Activated CD4-positive, CD25-positive, alpha-beta regulatory T cell treated with anti-CD3 and anti-CD28 coated beads, Interleukin-2, amount 50 U/mL, for 72 hours (primary cell): ENCODE measurements around the gene SLC38A1.
"Not testable (repeated sequence)": the region's sequence is repeated elsewhere in the genome, so short reads cannot be mapped to it uniquely, and the experiment has no call there.

Experiments
- DNase-seq: peaks from one replicate; pipeline ENCODE4 v3.0.0; 2021

The SLC38A1 gene

GRCh38 chr12:46263140-46264016, 5.5 kb downstream of the SLC38A1 start:
- DNase-seq: no peak

GRCh38 chr12:46261646-46262045, 7.2 kb downstream of the SLC38A1 start:
- no peak for DNase-seq

- DNase-seq: no peak
These were observed 7.8 kb downstream of the SLC38A1 start for GRCh38 chr12:46260913-46261476.

- DNase-seq: no peak
These were observed 8.5 kb downstream of the SLC38A1 start for GRCh38 chr12:46260124-46260912.

GRCh38 chr12:46259713-46260112, 9.1 kb downstream of the SLC38A1 start:
- DNase-seq: no peak

GRCh38 chr12:46259071-46259470, 9.8 kb downstream of the SLC38A1 start:
- no peak for DNase-seq

GRCh38 chr12:46258129-46258528, 10.7 kb downstream of the SLC38A1 start:
- no peak for DNase-seq

GRCh38 chr12:46256942-46257341, 11.9 kb downstream of the SLC38A1 start:
- DNase-seq: no peak

GRCh38 chr12:46253544-46254162, 15.2 kb downstream of the SLC38A1 start:
- no peak for DNase-seq

- DNase-seq: not testable (repeated sequence)
These were observed 16.8 kb downstream of the SLC38A1 start for GRCh38 chr12:46251994-46252393.

- not testable (repeated sequence) for DNase-seq
These were observed 18.9 kb downstream of the SLC38A1 start for GRCh38 chr12:46249960-46250359.

GRCh38 chr12:46246021-46246700, 22.7 kb downstream of the SLC38A1 start:
- DNase-seq: no peak

GRCh38 chr12:46244997-46245396, 23.8 kb downstream of the SLC38A1 start:
- no peak for DNase-seq

- no peak for DNase-seq
These were observed 24.4 kb downstream of the SLC38A1 start for GRCh38 chr12:46244273-46244915.

GRCh38 chr12:46242569-46242968, 26.3 kb downstream of the SLC38A1 start:
- DNase-seq: no peak

GRCh38 chr12:46240436-46240835, 28.4 kb downstream of the SLC38A1 start:
- no peak for DNase-seq

- no peak for DNase-seq
These were observed 30.0 kb downstream of the SLC38A1 start for GRCh38 chr12:46238821-46239220.

GRCh38 chr12:46237371-46238045, 31.3 kb downstream of the SLC38A1 start:
- no peak for DNase-seq

- DNase-seq: no peak
These were observed 34.8 kb downstream of the SLC38A1 start for GRCh38 chr12:46234000-46234399.

- DNase-seq: no peak
These were observed 35.4 kb downstream of the SLC38A1 start for GRCh38 chr12:46233423-46233822.

- no peak for DNase-seq
These were observed 37.9 kb downstream of the SLC38A1 start for GRCh38 chr12:46230983-46231382.
